GM20000 (cell line): ENCODE results near the gene ANGPTL4.

Experiments used
- DNase-seq: peaks from one replicate; pipeline ENCODE4 v3.0.0; 2012; ENCODE audit warnings: low spot score
- CTCF ChIP-seq: IDR thresholded peaks from 2 replicates; pipeline ENCODE4 v1.5.1; 2012; ENCODE audit warnings: mild to moderate bottlenecking, control low read depth; ENCODE audit errors: extremely low read depth, missing control alignments

Gene ANGPTL4

GRCh38 chr19:8386990-8387389, 23.0 kb downstream of the ANGPTL4 start:
- no peak for DNase-seq
- no peak for TF ChIP-seq CTCF

GRCh38 chr19:8387688-8388611, 24.0 kb downstream of the ANGPTL4 start:
- DNase-seq = no peak
- no peak for TF ChIP-seq CTCF

GRCh38 chr19:8388612-8388958, 24.6 kb downstream of the ANGPTL4 start:
- no peak for DNase-seq
- no peak for TF ChIP-seq CTCF

GRCh38 chr19:8389891-8390616, 26.1 kb downstream of the ANGPTL4 start, which contains the start of gene RAB11B:
Gene RAB11B (plus strand): TSS chr19:8390360. CDS start chr19:8390417, 57 bp downstream.
- no peak for TF ChIP-seq CTCF
- peak; percentile 98 for DNase-seq

- TF ChIP-seq CTCF = no peak
- peak; percentile 95 for DNase-seq
Observed at GRCh38 chr19:8390617-8390981, 26.6 kb downstream of the ANGPTL4 start.

- no peak for DNase-seq
- no peak for TF ChIP-seq CTCF
Observed at GRCh38 chr19:8391198-8392016, 27.5 kb downstream of the ANGPTL4 start.
